Activated CD8-positive, alpha-beta memory T cell treated with anti-CD3 and anti-CD28 coated beads, Interleukin-2, amount 50 U/mL, for 48 hours (primary cell): ENCODE measurements around the gene NPHS1.
"Not testable (repeated sequence)": the region's sequence is repeated elsewhere in the genome, so short reads cannot be mapped to it uniquely, and the experiment has no call there.

ENCODE experiments used
- DNase-seq: peaks from one replicate; pipeline ENCODE4 v3.0.0-alpha.2; 2020

NPHS1 gene

GRCh38 chr19:35872180-35872579 is 19.9 kb upstream of the NPHS1 start:
- no peak for DNase-seq

- DNase-seq = no peak
Observed at GRCh38 chr19:35871611-35872010, 19.3 kb upstream of the NPHS1 start.

- no peak for DNase-seq
Observed at GRCh38 chr19:35870798-35871197, 18.5 kb upstream of the NPHS1 start.

GRCh38 chr19:35870124-35870736 is 17.9 kb upstream of the NPHS1 start:
- not testable (repeated sequence) for DNase-seq

- peak; percentile 91 for DNase-seq
Observed at GRCh38 chr19:35869327-35870123, 17.2 kb upstream of the NPHS1 start.

GRCh38 chr19:35868823-35869326 is 16.6 kb upstream of the NPHS1 start:
- DNase-seq = no peak

GRCh38 chr19:35868172-35868822 is 16.0 kb upstream of the NPHS1 start, which contains the start of gene APLP1:
Gene APLP1 (plus strand): TSS chr19:35868574. CDS start chr19:35868637, 63 bp downstream.
- DNase-seq = peak; percentile 86

GRCh38 chr19:35863018-35863417 is 10.7 kb upstream of the NPHS1 start:
- no peak for DNase-seq

GRCh38 chr19:35862528-35862927 is 10.2 kb upstream of the NPHS1 start:
- DNase-seq = no peak

GRCh38 chr19:35861640-35862160 is 9.4 kb upstream of the NPHS1 start:
- DNase-seq = no peak

GRCh38 chr19:35860818-35861639 is 8.7 kb upstream of the NPHS1 start:
- no peak for DNase-seq

- DNase-seq = no peak
Observed at GRCh38 chr19:35860436-35860817, 8.1 kb upstream of the NPHS1 start.

- no peak for DNase-seq
Observed at GRCh38 chr19:35859414-35859813, 7.1 kb upstream of the NPHS1 start.

- DNase-seq = no peak
Observed at GRCh38 chr19:35858311-35858710, 6.0 kb upstream of the NPHS1 start.

- DNase-seq = peak; percentile 75
Observed at GRCh38 chr19:35856546-35857149, 4.3 kb upstream of the NPHS1 start, which contains the start of gene KIRREL2. Gene KIRREL2 (plus strand): TSS chr19:35856911. CDS start chr19:35857120, 209 bp downstream.

GRCh38 chr19:35853038-35853756 is 893 bp upstream of the NPHS1 start:
- no peak for DNase-seq

GRCh38 chr19:35851213-35852028 is 883 bp downstream of the NPHS1 start:
- DNase-seq = no peak

GRCh38 chr19:35848919-35849505 is 3.3 kb downstream of the NPHS1 start:
- DNase-seq = no peak

GRCh38 chr19:35848486-35848885 is 3.8 kb downstream of the NPHS1 start:
- no peak for DNase-seq

- no peak for DNase-seq
Observed at GRCh38 chr19:35847911-35848310, 4.4 kb downstream of the NPHS1 start.
